H9 (cell line): Measurements from ENCODE around the gene PTPRJ. TPM values are rescaled to one million over a fixed set of nuclear protein-coding genes. Genes with fewer than 3 reads are reported as not detected.

ENCODE experiments used
- DNase-seq: peaks from one replicate; pipeline ENCODE4 v3.0.0-alpha.2; 2017
- H2AFZ ChIP-seq: one replicate; pipeline ENCODE4 v1.6.1; 2013; ENCODE audit warnings: mild to moderate bottlenecking, low read length, control low read depth, moderate library complexity
- H2AK5ac ChIP-seq: 2 replicates; pipeline ENCODE4 v1.6.1; 2013; ENCODE audit warnings: low read length, control low read depth, mixed read lengths; ENCODE audit not compliant: insufficient read length
- H2BK120ac ChIP-seq: one replicate; pipeline ENCODE4 v1.6.1; 2013; ENCODE audit warnings: low read depth, mild to moderate bottlenecking, low read length, control low read depth, inconsistent platforms; ENCODE audit not compliant: poor library complexity, severe bottlenecking
- H2BK12ac ChIP-seq: 2 replicates; pipeline ENCODE4 v1.6.1; 2013; ENCODE audit warnings: low read length, control low read depth, mixed read lengths, low read depth; ENCODE audit not compliant: insufficient read length
- H2BK15ac ChIP-seq: 2 replicates; pipeline ENCODE4 v1.6.1; 2013; ENCODE audit warnings: low read depth, low read length, control low read depth
- H2BK20ac ChIP-seq: one replicate; pipeline ENCODE4 v1.6.1; 2013; ENCODE audit warnings: low read depth, mild to moderate bottlenecking, low read length, control low read depth, inconsistent platforms; ENCODE audit not compliant: poor library complexity, severe bottlenecking
- H2BK5ac ChIP-seq: 2 replicates; pipeline ENCODE4 v1.6.1; 2013; ENCODE audit warnings: low read length, control low read depth, mixed read lengths; ENCODE audit not compliant: insufficient read length
- H3K14ac ChIP-seq: 2 replicates; pipeline ENCODE4 v1.6.1; 2013; ENCODE audit warnings: low read length, control low read depth; ENCODE audit not compliant: insufficient read depth
- H3K18ac ChIP-seq: 2 replicates; pipeline ENCODE4 v1.6.1; 2013; ENCODE audit warnings: low read depth, mild to moderate bottlenecking, mixed read lengths, low read length, control low read depth; ENCODE audit not compliant: insufficient read length
- H3K23ac ChIP-seq: 2 replicates; pipeline ENCODE4 v1.6.1; 2013; ENCODE audit warnings: low read length, control low read depth, mixed read lengths, low read depth; ENCODE audit not compliant: insufficient read length
- H3K23me2 ChIP-seq: 2 replicates; pipeline ENCODE4 v1.6.1; 2013; ENCODE audit warnings: low read depth, mild to moderate bottlenecking, mixed read lengths, low read length, control low read depth; ENCODE audit not compliant: insufficient read length, poor library complexity, severe bottlenecking
- H3K27ac ChIP-seq: 2 replicates; pipeline ENCODE4 v1.5.1; 2013; ENCODE audit warnings: low read length, control low read depth, mixed read lengths, low read depth; ENCODE audit not compliant: insufficient read length
- H3K27me3 ChIP-seq: 2 replicates; pipeline ENCODE4 v1.6.1; 2013; ENCODE audit warnings: low read length, control low read depth, inconsistent platforms; ENCODE audit not compliant: insufficient read depth
- H3K4ac ChIP-seq: 2 replicates; pipeline ENCODE4 v1.6.1; 2013; ENCODE audit warnings: low read depth, mild to moderate bottlenecking, control low read depth, inconsistent platforms, low read length, moderate library complexity
- H3K4me1 ChIP-seq: 2 replicates; pipeline ENCODE4 v1.6.1; 2013; ENCODE audit warnings: low read length, control low read depth, inconsistent platforms; ENCODE audit not compliant: insufficient read depth
- H3K4me2 ChIP-seq: 2 replicates; pipeline ENCODE4 v1.6.1; 2013; ENCODE audit warnings: low read length, control low read depth, mixed read lengths; ENCODE audit not compliant: insufficient read length, insufficient read depth
- H3K56ac ChIP-seq: 2 replicates; pipeline ENCODE4 v1.6.1; 2013; ENCODE audit warnings: low read depth, mild to moderate bottlenecking, mixed read lengths, low read length, control low read depth; ENCODE audit not compliant: insufficient read length
- H3K79me1 ChIP-seq: 2 replicates; pipeline ENCODE4 v1.6.1; 2013; ENCODE audit warnings: low read depth, mild to moderate bottlenecking, moderate library complexity, low read length, control low read depth, inconsistent platforms; ENCODE audit not compliant: insufficient read depth, poor library complexity, severe bottlenecking
- H3K79me2 ChIP-seq: 2 replicates; pipeline ENCODE4 v1.6.1; 2013; ENCODE audit warnings: low read length, control low read depth, inconsistent platforms; ENCODE audit not compliant: insufficient read depth
- H3K9ac ChIP-seq: 2 replicates; pipeline ENCODE4 v1.6.1; 2013; ENCODE audit warnings: low read length, control low read depth, mixed read lengths; ENCODE audit not compliant: insufficient read length; ENCODE audit errors: extremely low read depth
- H3K9me3 ChIP-seq: one replicate; pipeline ENCODE4 v1.6.1; 2013; ENCODE audit warnings: low read depth, low read length, inconsistent platforms; ENCODE audit not compliant: control insufficient read depth
- H3T11ph ChIP-seq: one replicate; pipeline ENCODE4 v1.6.1; 2013; ENCODE audit warnings: mild to moderate bottlenecking, low read length, control low read depth, inconsistent platforms
- H4K20me1 ChIP-seq: one replicate; pipeline ENCODE4 v1.6.1; 2013; ENCODE audit not compliant: control insufficient read depth, insufficient read length, insufficient read depth
- H4K5ac ChIP-seq: 2 replicates; pipeline ENCODE4 v1.6.1; 2013; ENCODE audit warnings: low read depth, mild to moderate bottlenecking, mixed read lengths, low read length, control low read depth; ENCODE audit not compliant: insufficient read length
- H4K8ac ChIP-seq: replicated peaks from 2 replicates; pipeline ENCODE4 v1.6.1; 2013; ENCODE audit warnings: low read length, control low read depth, mixed read lengths, low read depth; ENCODE audit not compliant: insufficient read length
- H4K91ac ChIP-seq: 2 replicates; pipeline ENCODE4 v1.6.1; 2013; ENCODE audit warnings: low read depth, mild to moderate bottlenecking, moderate library complexity, mixed read lengths, low read length, control low read depth; ENCODE audit not compliant: insufficient read length
- H3K27ac Mint-ChIP-seq, 3 experiments: 2 replicates in 2 of 3; 3 replicates in 1 of 3; pipeline ENCODE4 v1.8.0; 2020 to 2021; ENCODE audit warnings: mixed read lengths in 3 of 3, mild to moderate bottlenecking in 1 of 3, moderate library complexity in 1 of 3
- H3K27me3 Mint-ChIP-seq: 2 replicates; pipeline ENCODE4 v1.8.0; 2021; ENCODE audit warnings: low read depth, mild to moderate bottlenecking, moderate library complexity, mixed read lengths
- H3K36me3 Mint-ChIP-seq, 3 experiments: 2 replicates in 2 of 3; 3 replicates in 1 of 3; pipeline ENCODE4 v1.8.0; 2020 to 2021; ENCODE audit warnings: low read depth in 3 of 3, mixed read lengths in 3 of 3; ENCODE audit not compliant: insufficient read depth in 1 of 3
- H3K4me1 Mint-ChIP-seq, 2 experiments: 2 replicates each; pipeline ENCODE4 v1.8.0; 2020; ENCODE audit warnings: mixed read lengths in 2 of 2
- H3K4me3 Mint-ChIP-seq, 2 experiments: 2 replicates in 1 of 2; 3 replicates in 1 of 2; pipeline ENCODE4 v1.8.0; 2020 to 2021; ENCODE audit warnings: mild to moderate bottlenecking in 2 of 2, mixed read lengths in 2 of 2, moderate library complexity in 1 of 2
- H3K9me3 Mint-ChIP-seq, 2 experiments: 2 replicates in 1 of 2; 3 replicates in 1 of 2; pipeline ENCODE4 v1.8.0; 2020; ENCODE audit warnings: mild to moderate bottlenecking in 2 of 2, mixed read lengths in 2 of 2, moderate library complexity in 1 of 2
- WGBS: extraction: QIAGEN DNeasy Blood & Tissue Kit; methylation state at CpG from one replicate; pipeline ENCODE4 v1.1.7; 2013; ENCODE audit warnings: missing lambda C conversion rate, low lambda C conversion rate, mixed read lengths; ENCODE audit not compliant: insufficient read length; ENCODE audit errors: extremely low coverage; 5-methylcytosine and 5-hydroxymethylcytosine counted together
- total RNA-seq: library from RNA; stranded (reverse); gene quantifications from 2 replicates; pipeline ENCODE4 v1.2.1, GENCODE V29; 2021
- TF ChIP-seq, protein P1 (sequence below): fragments of 200-600 bp; sonication (generic); conservative IDR thresholded peaks from 3 replicates; pipeline ENCODE4 v1.8.0; 2021; ENCODE audit warnings: antibody characterized with exemption, mild to moderate bottlenecking

The PTPRJ gene
- total RNA-seq, 1 experiment from 2014 or later = 10.6 TPM

GRCh38 chr11:48101044-48101733 is 120.8 kb downstream of the PTPRJ start:
- H2BK20ac ChIP-seq = no peak overlapping the region
- peak overlapping the region in 1 of 3 experiments; percentile 38; a peak in 1 of 7 replicates for H3K27ac Mint-ChIP-seq

More at GRCh38 chr11:48101044-48101733, 120.8 kb downstream of the PTPRJ start:
- Histone ChIP-seq H2AFZ (no peak overlapping the region), H3K23ac (no peak overlapping the region), H2BK5ac (no peak overlapping the region), H4K5ac (no peak overlapping the region), H4K20me1 (peaks cover 3% of the 10 kb centered on the region), H4K91ac (no peak overlapping the region), H3K56ac (no peak overlapping the region), H3K9ac (no peak overlapping the region), H3K79me1 (no peaks in the 10 kb centered on the region), H2AK5ac (peak overlapping the region; percentile 61), H3K4me2 (no peak overlapping the region), H3K18ac (peak overlapping the region; percentile 17), H3K9me3 (no peaks in the 10 kb centered on the region), H2BK120ac (no peak overlapping the region), H3T11ph (no peak overlapping the region), H3K14ac (peak overlapping the region; percentile 43; the same call in 1 of the 2 replicates), H3K23me2 (no peaks in the 10 kb centered on the region), H3K4ac (no peak overlapping the region), H2BK12ac (no peak overlapping the region), H3K27me3 (no peaks in the 10 kb centered on the region), H3K27ac (no peak overlapping the region), H3K4me1 (peaks cover 9% of the 10 kb centered on the region), H4K8ac (no peak overlapping the region), H3K79me2 (no peaks in the 10 kb centered on the region), H2BK15ac (no peak overlapping the region)
- H3K4me1 Mint-ChIP-seq = peaks cover 41 to 55% of the 10 kb centered on the region in 2 experiments
- H3K36me3 Mint-ChIP-seq = no peaks in the 10 kb centered on the region
- H3K27me3 Mint-ChIP-seq = no peaks in the 10 kb centered on the region
- no peak overlapping the region for H3K4me3 Mint-ChIP-seq
- DNase-seq = no peak
- TF ChIP-seq, protein P1, sequence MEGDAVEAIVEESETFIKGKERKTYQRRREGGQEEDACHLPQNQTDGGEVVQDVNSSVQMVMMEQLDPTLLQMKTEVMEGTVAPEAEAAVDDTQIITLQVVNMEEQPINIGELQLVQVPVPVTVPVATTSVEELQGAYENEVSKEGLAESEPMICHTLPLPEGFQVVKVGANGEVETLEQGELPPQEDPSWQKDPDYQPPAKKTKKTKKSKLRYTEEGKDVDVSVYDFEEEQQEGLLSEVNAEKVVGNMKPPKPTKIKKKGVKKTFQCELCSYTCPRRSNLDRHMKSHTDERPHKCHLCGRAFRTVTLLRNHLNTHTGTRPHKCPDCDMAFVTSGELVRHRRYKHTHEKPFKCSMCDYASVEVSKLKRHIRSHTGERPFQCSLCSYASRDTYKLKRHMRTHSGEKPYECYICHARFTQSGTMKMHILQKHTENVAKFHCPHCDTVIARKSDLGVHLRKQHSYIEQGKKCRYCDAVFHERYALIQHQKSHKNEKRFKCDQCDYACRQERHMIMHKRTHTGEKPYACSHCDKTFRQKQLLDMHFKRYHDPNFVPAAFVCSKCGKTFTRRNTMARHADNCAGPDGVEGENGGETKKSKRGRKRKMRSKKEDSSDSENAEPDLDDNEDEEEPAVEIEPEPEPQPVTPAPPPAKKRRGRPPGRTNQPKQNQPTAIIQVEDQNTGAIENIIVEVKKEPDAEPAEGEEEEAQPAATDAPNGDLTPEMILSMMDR = no peak
- WGBS = no CpG with 5 or more reads among the region's 11 CpGs
- no peaks in the 10 kb centered on the region for H3K9me3 Mint-ChIP-seq
